Activated B cell treated with CpG ODN at 0.5 μM for 24 hours (primary cell): Measurements from ENCODE around the gene PTPN14. TPM values are rescaled to one million over a fixed set of nuclear protein-coding genes. Genes with fewer than 3 reads are reported as not detected.
"Not testable (repeated sequence)": the region's sequence is repeated elsewhere in the genome, so short reads cannot be mapped to it uniquely, and the experiment has no call there.

ENCODE experiments used
- ATAC-seq: fragments of 200-7000 bp; cut with Tn5 transposase; one replicate; pipeline ENCODE4 v1.10.0; 2021; ENCODE audit warnings: low read depth, mild to moderate bottlenecking, moderate library complexity
- CTCF ChIA-PET: fragments of 350-600 bp; sonication (Branson Sonifier 250); formaldehyde crosslinking; loops from one replicate; lab custom pipeline; 2021; ENCODE audit warnings: antibody characterized with exemption; lab: Charles Lee
- POLR2A ChIA-PET: fragments of 350-600 bp; sonication (Branson Sonifier 250); formaldehyde crosslinking; loops from one replicate; lab custom pipeline; 2021; ENCODE audit warnings: antibody characterized with exemption; lab: Charles Lee
- DNase-seq: peaks from one replicate; pipeline ENCODE4 v3.0.0; 2022
- H3K27ac Mint-ChIP-seq: one replicate; pipeline ENCODE4 v1.8.0; 2020; ENCODE audit warnings: mixed read lengths
- H3K27me3 Mint-ChIP-seq: one replicate; pipeline ENCODE4 v1.8.0; 2021; ENCODE audit warnings: mixed read lengths
- H3K36me3 Mint-ChIP-seq: one replicate; pipeline ENCODE4 v1.8.0; 2021; ENCODE audit warnings: low read depth, mixed read lengths
- H3K4me1 Mint-ChIP-seq: one replicate; pipeline ENCODE4 v1.8.0; 2021; ENCODE audit warnings: mixed read lengths
- H3K4me3 Mint-ChIP-seq: one replicate; pipeline ENCODE4 v1.8.0; 2020; ENCODE audit warnings: mild to moderate bottlenecking, mixed read lengths
- H3K9me3 Mint-ChIP-seq: one replicate; pipeline ENCODE4 v1.8.0; 2020; ENCODE audit warnings: mixed read lengths
- CTCF ChIP-seq: fragments of 200-600 bp; IDR thresholded peaks from one replicate; pipeline ENCODE4 v1.8.0; 2022; ENCODE audit warnings: antibody characterized with exemption, mild to moderate bottlenecking
- intact Hi-C: fragments of 100-400 bp; cut with micrococcal nuclease; formaldehyde crosslinking; loops from one replicate; pipeline ENCODE4 v1.15.1; 2024
- total RNA-seq: library from RNA; stranded (reverse); gene quantifications from 2 replicates; pipeline ENCODE4 v1.2.3, GENCODE V29; 2022

The PTPN14 gene
- total RNA-seq, 1 donor from 2014 or later, result not detected

- Mint-ChIP-seq H3K27me3 (peaks cover 4% of the 10 kb centered on the region), H3K4me3 (no peak overlapping the region), H3K9me3 (no peaks in the 10 kb centered on the region), H3K27ac (no peak overlapping the region), H3K36me3 (no peaks in the 10 kb centered on the region), H3K4me1 (no peaks in the 10 kb centered on the region)
- ATAC-seq, result no peak
- no peak for TF ChIP-seq CTCF
- intact Hi-C loops, result no loop called here
- no peak for DNase-seq
- POLR2A ChIA-PET, result no interaction called here
- CTCF ChIA-PET, result no interaction called here
Measured at GRCh38 chr1:214537219-214537618, 14.2 kb downstream of the PTPN14 start.

- Mint-ChIP-seq H3K27me3 (peaks cover under 1% of the 10 kb centered on the region), H3K4me3 (no peak overlapping the region), H3K4me1 (no peaks in the 10 kb centered on the region), H3K36me3 (no peaks in the 10 kb centered on the region), H3K27ac (no peak overlapping the region), H3K9me3 (no peaks in the 10 kb centered on the region)
- intact Hi-C loops, result no loop called here
- DNase-seq (no peak), ATAC-seq (no peak)
- no peak for TF ChIP-seq CTCF
- CTCF ChIA-PET, result no interaction called here
- POLR2A ChIA-PET, result no interaction called here
Measured at GRCh38 chr1:214532070-214532469, 19.3 kb downstream of the PTPN14 start.

GRCh38 chr1:214525535-214526019 lies 25.8 kb downstream of the PTPN14 start:
- no peak for ATAC-seq
- H3K4me3 Mint-ChIP-seq, result no peak overlapping the region
- H3K9me3 Mint-ChIP-seq, result no peaks in the 10 kb centered on the region
- no peak for DNase-seq
- no peak overlapping the region for H3K27ac Mint-ChIP-seq
- no peak for TF ChIP-seq CTCF
- H3K4me1 Mint-ChIP-seq, result peaks cover 12% of the 10 kb centered on the region
- no peaks in the 10 kb centered on the region for H3K36me3 Mint-ChIP-seq
- intact Hi-C loops, result no loop called here
- H3K27me3 Mint-ChIP-seq, result peaks cover 4% of the 10 kb centered on the region
- POLR2A ChIA-PET, result no interaction called here
- CTCF ChIA-PET, result no interaction called here

GRCh38 chr1:214524824-214525223 lies 26.6 kb downstream of the PTPN14 start:
- ATAC-seq, result no peak
- CTCF ChIA-PET, result no interaction called here
- POLR2A ChIA-PET, result no interaction called here
- peaks cover 4% of the 10 kb centered on the region for H3K27me3 Mint-ChIP-seq
- no peak overlapping the region for H3K27ac Mint-ChIP-seq
- no peak for TF ChIP-seq CTCF
- DNase-seq, result no peak
- H3K36me3 Mint-ChIP-seq, result no peaks in the 10 kb centered on the region
- peaks cover 12% of the 10 kb centered on the region for H3K4me1 Mint-ChIP-seq
- intact Hi-C loops, result no loop called here
- no peaks in the 10 kb centered on the region for H3K9me3 Mint-ChIP-seq
- no peak overlapping the region for H3K4me3 Mint-ChIP-seq

GRCh38 chr1:214523124-214523824 lies 28.1 kb downstream of the PTPN14 start:
- TF ChIP-seq CTCF, result no peak
- ATAC-seq, result no peak
- CTCF ChIA-PET, result no interaction called here
- H3K27me3 Mint-ChIP-seq, result peaks cover 7% of the 10 kb centered on the region
- H3K27ac Mint-ChIP-seq, result no peak overlapping the region
- no peaks in the 10 kb centered on the region for H3K9me3 Mint-ChIP-seq
- no peak for DNase-seq
- POLR2A ChIA-PET, result no interaction called here
- peaks cover 12% of the 10 kb centered on the region for H3K4me1 Mint-ChIP-seq
- intact Hi-C loops, result no loop called here
- no peak overlapping the region for H3K4me3 Mint-ChIP-seq
- H3K36me3 Mint-ChIP-seq, result no peaks in the 10 kb centered on the region

GRCh38 chr1:214521458-214521857 lies 29.9 kb downstream of the PTPN14 start:
- H3K36me3 Mint-ChIP-seq, H3K9me3 Mint-ChIP-seq, DNase-seq, intact Hi-C loops, H3K4me3 Mint-ChIP-seq, POLR2A ChIA-PET, H3K27ac Mint-ChIP-seq, ATAC-seq, CTCF ChIA-PET: not testable (repeated sequence)
- Mint-ChIP-seq H3K27me3 (peaks cover 13% of the 10 kb centered on the region), H3K4me1 (peaks cover 12% of the 10 kb centered on the region)
